Activated T-cell treated with anti-CD3 and anti-CD28 coated beads, Interleukin-2, amount 50 U/mL, for 72 hours (primary cell): ENCODE data around the gene C20orf144. TPM values are rescaled to one million over a fixed set of nuclear protein-coding genes. Genes with fewer than 3 reads are reported as not detected.
"Not testable (repeated sequence)": the region's sequence is repeated elsewhere in the genome, so short reads cannot be mapped to it uniquely, and the experiment has no call there.

Experiments used
- ATAC-seq, 2 donors: fragments of 150-1000 bp; cut with Tn5 transposase; replicated peaks in 1 of 2; 2 replicates each; pipeline ENCODE4 v1.10.0; 2021; ENCODE audit warnings: moderate library complexity in 2 of 2, mild to moderate bottlenecking in 1 of 2
- DNase-seq, 2 donors: peaks; one replicate each; pipeline ENCODE4 v3.0.0; 2021 to 2022; ENCODE audit warnings: mixed read lengths in 1 of 2
- H3K27ac Mint-ChIP-seq: one replicate; pipeline ENCODE4 v1.8.0; 2022; ENCODE audit warnings: mild to moderate bottlenecking, moderate library complexity, mixed read lengths
- H3K27me3 Mint-ChIP-seq: one replicate; pipeline ENCODE4 v1.8.0; 2022; ENCODE audit warnings: low read depth, mixed read lengths
- H3K36me3 Mint-ChIP-seq, 2 donors: one replicate each; pipeline ENCODE4 v1.8.0; 2022; ENCODE audit warnings: mixed read lengths in 2 of 2, mild to moderate bottlenecking in 1 of 2; ENCODE audit not compliant: insufficient read depth in 2 of 2
- H3K4me1 Mint-ChIP-seq: one replicate; pipeline ENCODE4 v1.8.0; 2022; ENCODE audit warnings: low read depth, mixed read lengths
- H3K4me3 Mint-ChIP-seq, 2 donors: one replicate each; pipeline ENCODE4 v1.8.0; 2022; ENCODE audit warnings: mild to moderate bottlenecking in 2 of 2, mixed read lengths in 2 of 2, moderate library complexity in 2 of 2
- H3K9me3 Mint-ChIP-seq, 2 donors: one replicate each; pipeline ENCODE4 v1.8.0; 2022; ENCODE audit warnings: mixed read lengths in 2 of 2
- total RNA-seq, 2 donors: library from RNA; stranded (reverse); gene quantifications; one replicate each; pipeline ENCODE4 v1.2.3, GENCODE V29; 2022

Gene C20orf144
- total RNA-seq, 2 donors from 2014 or later = 0.17 to 0.23 TPM

DNA sequence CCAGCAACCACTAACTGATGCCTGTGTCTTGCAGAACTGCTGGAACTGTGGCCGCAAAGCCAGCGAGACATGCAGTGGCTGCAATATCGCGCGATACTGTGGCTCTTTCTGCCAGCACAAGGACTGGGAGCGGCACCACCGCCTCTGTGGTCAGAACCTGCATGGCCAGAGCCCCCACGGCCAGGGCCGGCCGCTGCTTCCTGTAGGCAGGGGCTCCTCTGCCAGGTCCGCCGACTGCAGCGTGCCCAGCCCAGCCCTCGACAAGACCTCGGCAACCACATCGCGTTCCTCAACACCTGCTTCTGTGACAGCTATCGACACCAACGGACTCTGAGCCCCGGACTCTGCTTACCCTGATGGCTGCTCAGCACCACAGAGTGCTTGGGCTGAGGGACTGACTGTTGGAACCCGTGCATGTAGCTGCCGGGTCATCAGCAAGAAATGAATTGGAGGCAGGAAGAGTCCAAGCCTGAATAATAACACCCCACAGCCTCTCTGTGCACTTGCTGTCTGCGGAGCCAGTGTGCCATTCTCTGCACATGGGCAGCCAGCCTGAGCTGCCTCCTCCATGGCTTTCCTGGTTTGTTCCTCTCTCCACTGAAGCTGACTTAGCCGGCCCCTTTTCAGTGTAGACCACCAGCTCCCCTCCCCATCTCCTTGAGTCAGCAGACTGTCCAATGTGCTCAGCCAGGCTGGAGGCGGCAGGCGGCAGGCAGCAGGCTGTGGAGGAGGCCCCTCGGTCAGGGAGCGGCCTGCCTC lies 17.6 kb upstream of the C20orf144 start:
- ATAC-seq (no peak), DNase-seq (no peak)
- H3K27me3 Mint-ChIP-seq = no peaks in the 10 kb centered on the region
- H3K27ac Mint-ChIP-seq = no peak overlapping the region
- no peak overlapping the region for H3K4me3 Mint-ChIP-seq
- no peaks in the 10 kb centered on the region for H3K9me3 Mint-ChIP-seq
- H3K36me3 Mint-ChIP-seq = peaks cover 0 to 6% of the 10 kb centered on the region in 2 donors
- H3K4me1 Mint-ChIP-seq = peaks cover 17% of the 10 kb centered on the region

DNA sequence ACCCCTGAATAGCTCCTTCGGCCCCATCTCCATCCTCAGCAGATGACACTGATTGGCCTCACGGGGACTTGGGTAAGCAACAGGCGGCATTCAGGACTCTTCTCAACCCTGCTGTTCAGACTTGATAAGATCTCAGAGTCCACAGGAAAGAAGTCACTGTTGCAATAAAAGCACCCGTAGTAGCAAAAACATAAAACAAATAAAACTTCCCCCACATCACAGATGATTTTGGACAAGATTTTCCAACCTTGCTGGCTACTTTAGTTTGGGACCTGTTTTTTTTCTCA lies 17.1 kb upstream of the C20orf144 start:
- ATAC-seq (no peak), DNase-seq (no peak)
- no peak overlapping the region for H3K4me3 Mint-ChIP-seq
- peaks cover 23% of the 10 kb centered on the region for H3K4me1 Mint-ChIP-seq
- peaks cover 0 to 6% of the 10 kb centered on the region in 2 donors for H3K36me3 Mint-ChIP-seq
- no peaks in the 10 kb centered on the region for H3K27me3 Mint-ChIP-seq
- no peaks in the 10 kb centered on the region for H3K9me3 Mint-ChIP-seq
- no peak overlapping the region for H3K27ac Mint-ChIP-seq

DNA sequence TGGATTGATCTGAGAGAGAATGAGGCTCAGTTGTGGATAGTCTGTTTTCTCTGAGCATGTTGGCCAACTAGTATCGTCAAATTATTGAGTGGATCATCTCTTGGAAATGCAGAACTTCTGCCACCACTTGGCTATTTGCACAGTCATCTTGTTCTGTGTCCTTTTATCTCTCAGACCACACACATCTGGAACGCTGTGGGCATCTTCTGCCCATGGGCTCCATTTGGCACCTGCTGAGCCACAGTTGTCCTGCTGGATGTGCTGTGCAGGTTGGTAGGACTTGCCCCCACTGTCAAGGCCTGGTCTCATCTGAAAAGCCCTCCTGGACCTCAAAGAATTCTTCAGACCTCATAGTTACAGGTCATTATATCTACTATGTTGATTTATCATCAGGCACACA lies 16.7 kb upstream of the C20orf144 start:
- H3K4me3 Mint-ChIP-seq = no peak overlapping the region
- no peak for ATAC-seq
- H3K36me3 Mint-ChIP-seq = peaks cover 0 to 4% of the 10 kb centered on the region in 2 donors
- no peaks in the 10 kb centered on the region for H3K27me3 Mint-ChIP-seq
- H3K27ac Mint-ChIP-seq = no peak overlapping the region
- peaks cover 26% of the 10 kb centered on the region for H3K4me1 Mint-ChIP-seq
- no peaks in the 10 kb centered on the region for H3K9me3 Mint-ChIP-seq
- DNase-seq = no peak

DNA sequence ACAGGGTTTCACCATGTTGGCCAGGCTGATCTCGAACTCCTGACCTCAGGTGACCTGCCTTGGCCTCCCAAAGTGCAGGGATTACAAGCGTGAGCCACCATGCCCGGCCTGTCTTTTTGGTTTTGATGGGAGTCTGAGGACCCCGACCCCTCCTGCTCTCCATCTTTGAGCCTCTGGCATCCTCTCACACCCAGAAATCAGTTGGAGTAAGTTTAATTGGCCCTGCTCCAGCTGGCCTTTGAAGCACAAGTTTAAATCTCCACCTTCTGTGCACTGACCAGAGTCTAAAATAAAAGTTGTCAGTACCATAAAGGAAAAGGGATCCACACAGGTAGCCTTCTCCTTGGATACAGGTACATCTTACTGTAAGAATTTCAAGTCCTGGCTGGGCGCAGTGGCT lies 15.9 kb upstream of the C20orf144 start:
- Mint-ChIP-seq H3K4me1 (peaks cover 31% of the 10 kb centered on the region), H3K36me3 (no peaks in the 10 kb centered on the region), H3K9me3 (no peaks in the 10 kb centered on the region), H3K4me3 (no peak overlapping the region), H3K27me3 (no peaks in the 10 kb centered on the region), H3K27ac (no peak overlapping the region)
- ATAC-seq (no peak), DNase-seq (no peak)

DNA sequence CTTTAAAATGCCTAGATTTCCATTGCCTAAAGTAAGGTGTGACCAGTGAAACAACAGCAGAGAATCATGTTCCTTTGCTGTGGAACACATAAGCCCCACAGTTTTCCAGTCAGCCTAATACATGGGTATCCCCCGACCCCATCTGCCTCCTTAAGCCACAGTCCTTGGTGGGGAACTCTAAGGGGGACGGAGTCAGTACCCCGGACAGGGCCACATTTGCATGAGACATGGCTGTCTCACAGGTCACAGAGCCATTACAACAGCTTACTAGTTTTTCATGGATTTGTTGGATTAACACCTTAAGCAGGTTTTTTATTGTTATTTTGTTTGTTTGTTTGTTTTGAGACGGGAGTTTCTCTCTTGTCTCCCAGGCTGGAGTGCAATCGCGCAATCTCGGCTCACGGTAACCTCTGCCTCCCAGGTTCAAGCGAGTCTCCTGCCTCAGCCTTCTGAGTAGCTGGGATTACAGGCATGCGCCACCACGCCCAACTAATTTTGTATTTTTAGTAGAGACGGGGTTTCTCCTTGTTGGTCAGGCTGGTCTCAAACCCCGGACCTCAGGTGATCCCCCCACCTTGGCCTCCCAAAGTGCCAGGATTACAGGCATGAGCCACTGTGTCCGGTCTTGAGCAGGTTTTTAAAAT lies 15.0 kb upstream of the C20orf144 start:
- DNase-seq, H3K27me3 Mint-ChIP-seq, ATAC-seq, H3K36me3 Mint-ChIP-seq, H3K27ac Mint-ChIP-seq, H3K4me3 Mint-ChIP-seq, H3K9me3 Mint-ChIP-seq: not testable (repeated sequence)
- peaks cover 40% of the 10 kb centered on the region for H3K4me1 Mint-ChIP-seq

DNA sequence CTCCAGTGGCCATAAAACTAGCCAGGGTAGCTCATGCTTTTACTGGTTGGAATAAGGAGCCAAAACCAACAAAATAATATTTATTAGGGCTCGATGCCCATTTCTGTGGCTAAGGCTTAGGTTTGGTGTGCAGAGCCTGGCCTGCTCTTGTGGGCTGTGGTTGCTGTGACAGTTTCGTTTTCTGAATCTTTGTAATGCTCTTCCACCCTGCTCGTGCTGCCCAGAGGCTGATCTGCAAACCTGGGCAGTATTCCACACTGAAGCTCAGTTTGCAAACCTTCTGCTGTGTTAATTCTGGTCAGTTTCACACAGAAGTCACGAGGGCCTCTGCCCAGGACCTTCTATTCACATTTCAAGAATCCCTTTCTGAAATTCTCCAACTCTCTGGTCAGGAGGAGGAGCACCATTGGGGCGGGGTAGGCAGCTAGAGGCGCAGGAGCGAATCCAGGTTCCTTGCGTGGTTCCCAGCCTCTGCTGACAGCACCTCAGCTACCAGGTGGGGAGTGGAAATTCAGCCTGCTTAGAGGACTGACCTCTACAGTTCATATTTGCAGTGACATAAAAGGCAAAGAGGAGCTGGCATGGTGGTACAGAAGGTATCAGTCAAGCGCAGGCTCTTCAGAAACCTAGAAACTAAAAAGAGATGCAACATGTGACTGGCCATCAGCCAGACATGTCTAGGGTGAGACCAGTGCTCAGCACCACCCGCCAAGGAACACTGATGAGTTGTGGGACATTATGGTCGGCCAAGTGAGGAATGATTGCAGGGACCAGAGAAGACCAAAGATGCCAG lies 14.3 kb upstream of the C20orf144 start:
- no peak overlapping the region for H3K27ac Mint-ChIP-seq
- peak overlapping the region in 1 of 2 donors; percentile 19 for H3K4me3 Mint-ChIP-seq
- DNase-seq = no peak
- no peak for ATAC-seq
- no peaks in the 10 kb centered on the region for H3K9me3 Mint-ChIP-seq
- no peaks in the 10 kb centered on the region for H3K27me3 Mint-ChIP-seq
- H3K4me1 Mint-ChIP-seq = peaks cover 47% of the 10 kb centered on the region
- no peaks in the 10 kb centered on the region for H3K36me3 Mint-ChIP-seq

DNA sequence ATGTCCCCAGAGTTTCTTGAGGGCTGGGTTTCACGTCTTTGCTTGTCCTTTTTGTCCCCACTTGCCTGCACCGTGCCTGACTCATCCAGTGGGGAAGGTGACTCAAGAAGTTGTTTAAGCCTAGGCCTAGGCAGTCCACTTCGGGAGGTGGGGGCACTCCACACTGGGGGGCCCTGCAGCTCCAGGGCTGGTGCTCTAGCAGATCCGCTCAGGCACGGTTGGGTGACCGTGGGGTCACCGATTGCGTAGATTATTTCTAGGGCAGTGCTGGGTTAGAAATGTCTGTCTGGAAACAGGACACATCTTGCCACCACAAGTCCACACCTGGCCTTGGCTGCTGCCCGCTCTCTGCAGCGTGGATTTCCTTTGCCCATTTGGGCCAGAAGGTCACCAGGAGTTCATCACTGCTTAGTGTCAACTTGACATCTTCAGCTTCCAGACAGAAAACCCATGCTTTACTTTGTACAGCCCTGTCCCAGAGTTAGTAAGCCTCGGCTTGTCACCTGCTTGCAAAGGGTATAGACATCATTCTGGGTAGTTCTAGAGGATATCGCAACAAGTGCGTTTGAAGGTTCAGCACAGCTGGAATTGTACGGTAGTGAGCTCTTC lies 13.6 kb upstream of the C20orf144 start:
- DNase-seq = no peak
- ATAC-seq = no peak
- Mint-ChIP-seq H3K36me3 (no peaks in the 10 kb centered on the region), H3K27me3 (no peaks in the 10 kb centered on the region), H3K9me3 (no peaks in the 10 kb centered on the region), H3K4me3 (no peak overlapping the region), H3K4me1 (peaks cover 54% of the 10 kb centered on the region), H3K27ac (no peak overlapping the region)

DNA sequence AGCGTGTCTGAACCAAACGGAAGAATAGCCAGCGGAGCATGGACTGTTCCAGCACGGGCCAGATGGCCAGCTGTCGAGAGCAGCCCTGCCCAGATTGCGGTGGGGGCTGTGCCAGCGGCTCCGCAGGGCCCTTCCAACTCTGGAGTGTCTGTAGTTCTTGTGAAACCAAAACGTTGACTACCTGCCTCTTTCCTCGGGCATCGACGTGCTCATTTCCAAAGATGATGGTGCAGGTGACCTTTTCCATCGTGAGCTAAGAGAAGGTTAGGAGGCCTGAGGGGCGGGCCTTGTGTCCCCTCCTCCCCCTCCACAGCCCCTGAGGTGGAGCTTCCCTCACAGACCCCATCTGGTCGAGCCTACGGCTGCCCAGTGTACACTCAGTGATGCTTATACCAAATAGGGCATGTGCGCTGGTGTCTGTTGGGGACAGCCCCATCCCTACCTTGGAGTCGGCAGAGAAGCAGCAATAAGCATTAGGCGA lies 12.9 kb upstream of the C20orf144 start:
- Mint-ChIP-seq H3K4me1 (peaks cover 62% of the 10 kb centered on the region), H3K9me3 (no peaks in the 10 kb centered on the region), H3K27ac (no peak overlapping the region), H3K4me3 (no peak overlapping the region), H3K36me3 (no peaks in the 10 kb centered on the region), H3K27me3 (no peaks in the 10 kb centered on the region)
- DNase-seq (no peak), ATAC-seq (no peak)

DNA sequence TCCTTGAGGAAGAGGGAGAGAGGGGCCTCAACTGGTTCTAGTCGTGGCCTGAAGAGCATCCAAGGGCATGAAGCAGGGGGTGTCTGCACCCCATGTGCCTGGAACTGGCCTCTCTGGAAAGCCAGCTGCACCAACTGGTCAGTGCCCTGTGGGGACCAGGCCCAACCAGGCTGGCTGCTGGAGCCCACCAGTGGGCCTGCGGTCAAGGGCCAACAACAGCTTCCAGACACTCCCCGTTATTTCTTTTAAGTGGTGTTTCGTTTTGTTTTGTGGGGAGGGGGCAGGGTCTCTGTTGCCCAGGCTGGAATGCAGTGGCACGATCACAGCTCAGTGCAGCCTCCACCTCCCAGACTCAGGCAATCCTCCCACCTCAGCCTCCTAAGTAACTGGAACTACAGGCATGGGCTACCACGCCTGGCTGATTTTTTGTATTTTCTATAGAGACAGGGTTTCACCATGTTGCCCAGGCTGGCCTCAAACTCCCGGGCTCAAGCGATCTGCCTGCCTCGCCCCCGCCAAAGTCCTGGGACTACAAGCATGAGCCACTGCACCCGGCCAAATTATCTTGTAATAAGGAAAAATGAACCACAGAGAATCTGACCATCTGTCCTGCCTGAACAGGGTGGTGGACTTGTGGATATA lies 11.9 kb upstream of the C20orf144 start:
- H3K27ac Mint-ChIP-seq = no peak overlapping the region
- no peak overlapping the region for H3K4me3 Mint-ChIP-seq
- ATAC-seq (no peak), DNase-seq (no peak)
- H3K27me3 Mint-ChIP-seq = no peaks in the 10 kb centered on the region
- no peaks in the 10 kb centered on the region for H3K36me3 Mint-ChIP-seq
- no peaks in the 10 kb centered on the region for H3K9me3 Mint-ChIP-seq
- peaks cover 63% of the 10 kb centered on the region for H3K4me1 Mint-ChIP-seq

DNA sequence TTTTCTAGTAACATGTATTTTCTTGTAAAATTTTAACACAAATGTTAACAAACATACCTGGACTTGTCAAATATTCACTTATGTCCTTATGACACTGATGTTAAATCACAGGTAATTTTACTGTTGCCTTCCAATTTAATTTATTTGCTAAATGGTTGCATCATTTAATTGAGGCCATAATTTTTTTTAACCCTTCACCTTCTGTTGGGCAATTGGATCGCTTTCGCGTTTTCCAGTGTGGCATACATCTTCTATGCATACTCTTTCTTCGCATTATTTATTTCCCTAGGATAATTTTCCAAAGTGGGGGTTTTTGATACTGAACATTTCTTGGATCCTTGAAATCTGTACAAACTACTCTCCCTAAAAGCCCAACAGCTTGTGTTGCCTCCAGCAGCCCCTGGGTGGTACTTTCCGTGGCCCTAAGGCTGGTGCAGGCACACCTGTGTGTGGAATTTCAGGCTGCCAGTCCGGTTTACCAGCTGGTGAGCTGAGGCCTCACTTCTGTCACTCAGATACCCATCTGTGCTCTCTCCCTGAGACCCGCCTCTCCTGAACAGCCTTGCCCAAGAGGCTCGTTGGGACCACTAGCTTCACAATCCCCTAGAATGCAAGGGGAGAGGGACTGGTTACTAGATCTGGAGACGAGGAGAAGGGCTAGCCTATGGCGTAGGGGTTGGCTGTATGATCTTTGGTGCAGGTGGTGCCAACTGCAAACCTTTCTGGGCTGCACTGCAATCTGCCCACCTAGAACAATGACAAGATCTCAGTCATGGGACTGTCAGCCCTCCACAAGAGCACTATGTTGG lies 11.2 kb upstream of the C20orf144 start:
- ATAC-seq = no peak
- H3K36me3 Mint-ChIP-seq = no peaks in the 10 kb centered on the region
- H3K4me3 Mint-ChIP-seq = peak overlapping the region in 1 of 2 donors; percentile 76
- no peak for DNase-seq
- H3K9me3 Mint-ChIP-seq = no peaks in the 10 kb centered on the region
- peaks cover 63% of the 10 kb centered on the region for H3K4me1 Mint-ChIP-seq
- H3K27ac Mint-ChIP-seq = peak overlapping the region; percentile 79
- no peaks in the 10 kb centered on the region for H3K27me3 Mint-ChIP-seq

DNA sequence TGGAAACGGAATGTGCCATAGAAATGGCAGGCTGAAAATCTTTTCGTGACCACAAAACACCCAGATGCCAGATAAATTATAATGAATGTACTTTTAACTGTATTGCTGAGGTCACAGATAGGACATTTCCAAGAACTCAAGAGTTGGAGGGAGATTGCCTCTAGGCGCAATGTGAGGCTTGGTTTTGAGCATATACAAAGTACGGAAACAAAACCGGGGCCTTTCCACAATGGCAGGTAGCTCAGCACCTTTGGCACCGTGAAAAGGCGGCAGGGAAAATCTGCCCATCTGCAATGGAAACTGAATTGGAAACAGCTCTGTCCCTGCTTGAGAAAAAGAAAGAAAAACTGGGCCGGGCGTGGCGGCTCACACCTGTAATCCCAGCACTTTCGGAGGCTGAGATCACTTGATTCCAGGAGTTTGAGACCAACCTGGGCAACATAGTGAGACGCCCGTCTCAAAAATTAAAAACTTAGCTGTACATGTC lies 10.5 kb upstream of the C20orf144 start:
- Mint-ChIP-seq H3K4me1 (peaks cover 63% of the 10 kb centered on the region), H3K4me3 (peak overlapping the region; percentile 6 to 76), H3K27ac (peak overlapping the region; percentile 79), H3K9me3 (no peaks in the 10 kb centered on the region), H3K27me3 (no peaks in the 10 kb centered on the region), H3K36me3 (no peaks in the 10 kb centered on the region)
- ATAC-seq = no peak
- DNase-seq = no peak
